C4-2B (cell line): ENCODE data around the gene IL4I1.

Experiments
- CTCF ChIP-seq: fragments of 450-650 bp; conservative IDR thresholded peaks from 2 replicates; pipeline ENCODE4 v1.5.1; 2017; ENCODE audit warnings: mild to moderate bottlenecking
- ZFX ChIP-seq: fragments of 450-650 bp; IDR thresholded peaks from 2 replicates; pipeline ENCODE4 v1.6.1; 2017

GRCh38 chr19:49925486-49925885 lies 28.8 kb upstream of the IL4I1 start:
- no peak for TF ChIP-seq CTCF
- no peak for TF ChIP-seq ZFX
